Heart left ventricle (tissue), 13 donors: ENCODE measurements around the gene CHTF8.
"Not testable (repeated sequence)": the region's sequence is repeated elsewhere in the genome, so short reads cannot be mapped to it uniquely, and the experiment has no call there.

Source experiments
- POLR2A ChIP-seq, 2 donors: fragments of 450-650 bp; IDR thresholded peaks; one replicate each; pipeline ENCODE4 v1.6.1; 2017; ENCODE audit warnings: antibody characterized with exemption in 2 of 2, mild to moderate bottlenecking in 2 of 2, moderate library complexity in 2 of 2
- TF ChIP-seq, protein P1 (sequence below), 12 donors: fragments of 200-600 bp; sonication (generic) in 4 of 12; IDR thresholded peaks; one replicate each; pipeline versions ENCODE4 v1.5.0 to v1.8.0; 2018 to 2022; ENCODE audit warnings: antibody characterized with exemption in 12 of 12, mild to moderate bottlenecking in 5 of 12
- donor health status: ischemic (EF 13 %, LVEDD 7.1; RV severe dilation, severe dysfunction).
- donor health status: DM: no; HTN: yes; CAD: no.
- donor health status: DM: no; HTN: no; CAD: no.
- donor health status: ischemic (EF 25% LVEDD 6.9; RV normal size, moderate dysfunction).
- donor health status: ischemic (EF 25% LVEDD 5.7; RV mildly dilated, moderate dysfunction).
- donor health status: ischemic (EF 35%, LVEDD 5.7; RV mildly dilated, moderate dysfunction).
- donor health status: nonischemic (EF 11% LVEDD 7.7; RV severe dilation, severe dysfunction).
- donor health status: DM: yes; HTN: yes; CAD: no.
- donor health status: PGD.
- donor health status: ischemic (EF 29% LVEDD 5.4; RV normal size, mild dysfunction).
- donor health status: nonischemic (EF 23%, LVEDD 6.1; RV moderate dilation, normal function).

DNA sequence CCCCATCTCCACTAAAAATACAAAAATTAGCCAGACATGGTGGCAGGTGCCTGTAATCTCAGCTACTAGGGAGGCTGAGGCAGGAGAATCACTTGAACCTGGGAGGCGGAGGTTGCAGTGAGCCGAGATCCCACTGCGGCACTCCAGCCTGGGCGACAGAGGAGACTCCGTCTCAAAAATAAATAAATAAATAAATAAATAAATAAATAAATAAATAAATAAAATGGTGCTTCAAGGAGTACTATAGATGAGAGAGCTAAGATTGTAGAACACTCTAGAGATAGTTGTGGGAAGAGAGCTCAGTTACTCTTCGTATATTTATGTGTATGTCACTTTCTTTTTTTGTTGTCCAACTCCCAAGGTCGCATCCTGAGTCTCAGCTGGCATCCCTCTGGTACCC is 7.1 kb upstream of the CHTF8 start:
- TF ChIP-seq, protein P1, sequence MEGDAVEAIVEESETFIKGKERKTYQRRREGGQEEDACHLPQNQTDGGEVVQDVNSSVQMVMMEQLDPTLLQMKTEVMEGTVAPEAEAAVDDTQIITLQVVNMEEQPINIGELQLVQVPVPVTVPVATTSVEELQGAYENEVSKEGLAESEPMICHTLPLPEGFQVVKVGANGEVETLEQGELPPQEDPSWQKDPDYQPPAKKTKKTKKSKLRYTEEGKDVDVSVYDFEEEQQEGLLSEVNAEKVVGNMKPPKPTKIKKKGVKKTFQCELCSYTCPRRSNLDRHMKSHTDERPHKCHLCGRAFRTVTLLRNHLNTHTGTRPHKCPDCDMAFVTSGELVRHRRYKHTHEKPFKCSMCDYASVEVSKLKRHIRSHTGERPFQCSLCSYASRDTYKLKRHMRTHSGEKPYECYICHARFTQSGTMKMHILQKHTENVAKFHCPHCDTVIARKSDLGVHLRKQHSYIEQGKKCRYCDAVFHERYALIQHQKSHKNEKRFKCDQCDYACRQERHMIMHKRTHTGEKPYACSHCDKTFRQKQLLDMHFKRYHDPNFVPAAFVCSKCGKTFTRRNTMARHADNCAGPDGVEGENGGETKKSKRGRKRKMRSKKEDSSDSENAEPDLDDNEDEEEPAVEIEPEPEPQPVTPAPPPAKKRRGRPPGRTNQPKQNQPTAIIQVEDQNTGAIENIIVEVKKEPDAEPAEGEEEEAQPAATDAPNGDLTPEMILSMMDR (IDR thresholded peaks at IDR 0.05), result not testable (repeated sequence)
- TF ChIP-seq POLR2A (IDR thresholded peaks at IDR 0.05), result not testable (repeated sequence)
